GM23338 (cell line): Measurements from ENCODE around the gene KPNA2. TPM values are rescaled to one million over a fixed set of nuclear protein-coding genes. Genes with fewer than 3 reads are reported as not detected.

ENCODE experiments used
- ATAC-seq: fragments of 200-7000 bp; cut with Tn5 transposase; 3 replicates; pipeline ENCODE4 v1.9.1; 2020
- DNase-seq: peaks from one replicate; pipeline ENCODE4 v3.0.0-alpha.2; 2015; ENCODE audit warnings: low spot score
- H2AFZ ChIP-seq: fragments of 200-600 bp; sonication (generic); 2 replicates; pipeline ENCODE4 v1.8.0; 2016; ENCODE audit warnings: antibody characterized with exemption, mild to moderate bottlenecking, moderate library complexity
- H3F3A ChIP-seq: fragments of 200-600 bp; sonication (generic); replicated peaks from 2 replicates; pipeline ENCODE4 v1.8.0; 2017; ENCODE audit warnings: antibody characterized with exemption, mixed run types, low read depth
- H3K27ac ChIP-seq: fragments of 200-600 bp; sonication (generic); 2 replicates; pipeline ENCODE4 v1.6.1; 2016; ENCODE audit warnings: low read depth
- H3K27me3 ChIP-seq: fragments of 200-600 bp; sonication (generic); 2 replicates; pipeline ENCODE4 v1.8.0; 2016; ENCODE audit warnings: mild to moderate bottlenecking, mixed run types, moderate library complexity; ENCODE audit not compliant: insufficient read depth
- H3K36me3 ChIP-seq: fragments of 200-600 bp; sonication (generic); 2 replicates; pipeline ENCODE4 v1.8.0; 2016; ENCODE audit warnings: mild to moderate bottlenecking; ENCODE audit not compliant: insufficient read depth
- H3K4me1 ChIP-seq: fragments of 200-600 bp; sonication (generic); 2 replicates; pipeline ENCODE4 v1.8.0; 2016; ENCODE audit warnings: mild to moderate bottlenecking, moderate library complexity; ENCODE audit not compliant: insufficient read depth
- H3K4me2 ChIP-seq: fragments of 200-600 bp; sonication (generic); 2 replicates; pipeline ENCODE4 v1.7.1; 2017; ENCODE audit warnings: mixed run types
- H3K4me3 ChIP-seq: fragments of 200-600 bp; sonication (generic); 2 replicates; pipeline ENCODE4 v1.6.1; 2016; ENCODE audit warnings: mixed run types
- H3K79me2 ChIP-seq: fragments of 200-600 bp; sonication (generic); replicated peaks from 2 replicates; pipeline ENCODE4 v1.8.0; 2017; ENCODE audit warnings: mild to moderate bottlenecking; ENCODE audit not compliant: insufficient read depth
- H3K9me2 ChIP-seq: fragments of 200-600 bp; sonication (generic); 2 replicates; pipeline ENCODE4 v1.8.0; 2017; ENCODE audit not compliant: insufficient read depth
- H4K20me1 ChIP-seq: fragments of 200-600 bp; sonication (generic); replicated peaks from 2 replicates; pipeline ENCODE4 v1.8.0; 2017; ENCODE audit warnings: mild to moderate bottlenecking; ENCODE audit not compliant: insufficient read depth
- H3K27ac Mint-ChIP-seq: 2 replicates; pipeline ENCODE4 v1.8.0; 2020; ENCODE audit warnings: inconsistent platforms, mild to moderate bottlenecking, moderate library complexity, mixed read lengths
- H3K27me3 Mint-ChIP-seq: 3 replicates; pipeline ENCODE4 v1.8.0; 2022; ENCODE audit warnings: low read depth, mild to moderate bottlenecking, moderate library complexity, mixed read lengths, inconsistent platforms; ENCODE audit not compliant: insufficient read depth, poor library complexity
- H3K36me3 Mint-ChIP-seq: 3 replicates; pipeline ENCODE4 v1.8.0; 2021; ENCODE audit warnings: low read depth, mild to moderate bottlenecking, inconsistent platforms, moderate library complexity, mixed read lengths
- H3K4me1 Mint-ChIP-seq: 3 replicates; pipeline ENCODE4 v1.8.0; 2020; ENCODE audit warnings: mild to moderate bottlenecking, inconsistent platforms, mixed read lengths
- H3K4me3 Mint-ChIP-seq: 3 replicates; pipeline ENCODE4 v1.8.0; 2021; ENCODE audit warnings: moderate library complexity, mild to moderate bottlenecking, inconsistent platforms, mixed read lengths
- H3K9me3 Mint-ChIP-seq: 3 replicates; pipeline ENCODE4 v1.8.0; 2020; ENCODE audit warnings: moderate library complexity, mild to moderate bottlenecking, inconsistent platforms, mixed read lengths
- CREB1 ChIP-seq: fragments of 250-450 bp; sonication (Bioruptor Pico); IDR thresholded peaks from 2 replicates; pipeline ENCODE4 v1.5.0; 2020; ENCODE audit warnings: low read depth, mild to moderate bottlenecking, moderate library complexity
- EZH2 ChIP-seq: fragments of 200-600 bp; sonication (generic); IDR thresholded peaks from one replicate; pipeline ENCODE4 v1.8.0; 2017; ENCODE audit warnings: antibody characterized with exemption, mild to moderate bottlenecking, low read depth; ENCODE audit not compliant: unreplicated experiment
- EZH2phosphoT487 ChIP-seq: fragments of 200-600 bp; sonication (generic); IDR thresholded peaks from one replicate; pipeline ENCODE4 v1.8.1; 2018; ENCODE audit warnings: antibody characterized with exemption; ENCODE audit not compliant: unreplicated experiment
- JUNB ChIP-seq: IDR thresholded peaks from one replicate; pipeline ENCODE4 v1.6.1; 2016; ENCODE audit warnings: antibody characterized with exemption; ENCODE audit not compliant: unreplicated experiment
- POLR2AphosphoS5 ChIP-seq: IDR thresholded peaks from 2 replicates; pipeline ENCODE4 v1.6.1; 2016; ENCODE audit warnings: antibody characterized with exemption, low read depth
- ZNF114 ChIP-seq: fragments of 250-450 bp; sonication (Bioruptor Pico); IDR thresholded peaks from 2 replicates; pipeline ENCODE4 v1.5.0; 2020; ENCODE audit warnings: mild to moderate bottlenecking, moderate library complexity
- ZNF331 ChIP-seq: fragments of 250-450 bp; sonication (Bioruptor Pico); IDR thresholded peaks from 2 replicates; pipeline ENCODE4 v1.5.0; 2020; ENCODE audit warnings: low read depth, mild to moderate bottlenecking, moderate library complexity
- polyA plus RNA-seq: library from polyadenylated mRNA; unstranded; fragments of >200 nt; fragmentation: Nextera tagmentation; extraction: Ambion mirVana; gene quantifications from 2 replicates; pipeline ENCODE4 v1.2.1, GENCODE V29; 2016
- total RNA-seq: library from RNA; depleted of rRNA; stranded (reverse); fragments of >200 nt; shearing (Covaris generic); gene quantifications from 2 replicates; pipeline ENCODE4 v1.2.3, GENCODE V29; 2014
- TF ChIP-seq, protein P1 (sequence below): fragments of 250-450 bp; sonication (Bioruptor Pico); IDR thresholded peaks from 2 replicates; pipeline ENCODE4 v1.5.0; 2020; ENCODE audit warnings: mild to moderate bottlenecking, moderate library complexity
- TF ChIP-seq, protein P2 (sequence below): IDR thresholded peaks from 2 replicates; pipeline ENCODE4 v1.6.1; 2016; ENCODE audit warnings: antibody characterized with exemption

Gene KPNA2
- total and polyA plus RNA-seq, 2 experiments from 2014 or later: 375 to 442 TPM

DNA sequence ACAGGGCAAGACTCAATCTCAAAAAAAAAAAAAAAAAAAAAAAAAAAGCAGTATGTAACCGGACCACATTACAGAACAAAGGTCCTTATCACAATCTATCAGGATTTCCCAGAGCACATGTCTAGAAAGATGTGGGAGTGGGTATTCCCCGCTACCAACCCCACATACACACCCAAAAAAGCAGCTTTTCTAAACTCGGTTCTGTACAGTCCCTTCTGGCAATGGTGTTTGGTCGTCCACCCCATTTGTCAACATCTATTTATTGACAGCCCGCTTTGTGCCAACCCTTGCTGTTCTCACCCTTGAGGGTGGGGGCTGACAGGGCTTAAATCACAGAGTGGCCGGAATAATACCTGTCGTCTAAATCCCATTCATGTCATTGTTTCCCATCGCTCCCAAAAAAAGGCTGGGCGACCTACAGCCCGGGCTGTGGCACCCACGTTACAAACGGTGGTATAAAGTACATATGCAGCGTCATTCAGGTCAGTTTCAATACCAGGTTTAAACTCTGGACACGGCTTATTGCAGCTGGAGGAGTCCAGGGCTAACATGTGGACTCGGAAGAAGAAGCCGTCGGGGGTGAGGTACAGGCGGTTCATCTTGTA, 42.9 kb upstream of the KPNA2 start:
- ATAC-seq: no peak
- peaks cover 13% of the 10 kb centered on the region for H3K36me3 Mint-ChIP-seq
- peak overlapping the region; percentile 98 for H3K4me3 Mint-ChIP-seq
- DNase-seq: peak; percentile 20
- peak overlapping the region; percentile 96 for H2AFZ ChIP-seq
- no peaks in the 10 kb centered on the region for H3K9me3 Mint-ChIP-seq
- H3K27ac Mint-ChIP-seq: peak overlapping the region; percentile 90
- no peaks in the 10 kb centered on the region for H3K36me3 ChIP-seq
- peak overlapping the region; percentile 92 for H3K4me3 ChIP-seq
- no peaks in the 10 kb centered on the region for H3K79me2 ChIP-seq
- TF ChIP-seq JUNB: no peak
- TF ChIP-seq ZNF331 (CRISPR knock-in tag): no peak
- TF ChIP-seq, protein P1, sequence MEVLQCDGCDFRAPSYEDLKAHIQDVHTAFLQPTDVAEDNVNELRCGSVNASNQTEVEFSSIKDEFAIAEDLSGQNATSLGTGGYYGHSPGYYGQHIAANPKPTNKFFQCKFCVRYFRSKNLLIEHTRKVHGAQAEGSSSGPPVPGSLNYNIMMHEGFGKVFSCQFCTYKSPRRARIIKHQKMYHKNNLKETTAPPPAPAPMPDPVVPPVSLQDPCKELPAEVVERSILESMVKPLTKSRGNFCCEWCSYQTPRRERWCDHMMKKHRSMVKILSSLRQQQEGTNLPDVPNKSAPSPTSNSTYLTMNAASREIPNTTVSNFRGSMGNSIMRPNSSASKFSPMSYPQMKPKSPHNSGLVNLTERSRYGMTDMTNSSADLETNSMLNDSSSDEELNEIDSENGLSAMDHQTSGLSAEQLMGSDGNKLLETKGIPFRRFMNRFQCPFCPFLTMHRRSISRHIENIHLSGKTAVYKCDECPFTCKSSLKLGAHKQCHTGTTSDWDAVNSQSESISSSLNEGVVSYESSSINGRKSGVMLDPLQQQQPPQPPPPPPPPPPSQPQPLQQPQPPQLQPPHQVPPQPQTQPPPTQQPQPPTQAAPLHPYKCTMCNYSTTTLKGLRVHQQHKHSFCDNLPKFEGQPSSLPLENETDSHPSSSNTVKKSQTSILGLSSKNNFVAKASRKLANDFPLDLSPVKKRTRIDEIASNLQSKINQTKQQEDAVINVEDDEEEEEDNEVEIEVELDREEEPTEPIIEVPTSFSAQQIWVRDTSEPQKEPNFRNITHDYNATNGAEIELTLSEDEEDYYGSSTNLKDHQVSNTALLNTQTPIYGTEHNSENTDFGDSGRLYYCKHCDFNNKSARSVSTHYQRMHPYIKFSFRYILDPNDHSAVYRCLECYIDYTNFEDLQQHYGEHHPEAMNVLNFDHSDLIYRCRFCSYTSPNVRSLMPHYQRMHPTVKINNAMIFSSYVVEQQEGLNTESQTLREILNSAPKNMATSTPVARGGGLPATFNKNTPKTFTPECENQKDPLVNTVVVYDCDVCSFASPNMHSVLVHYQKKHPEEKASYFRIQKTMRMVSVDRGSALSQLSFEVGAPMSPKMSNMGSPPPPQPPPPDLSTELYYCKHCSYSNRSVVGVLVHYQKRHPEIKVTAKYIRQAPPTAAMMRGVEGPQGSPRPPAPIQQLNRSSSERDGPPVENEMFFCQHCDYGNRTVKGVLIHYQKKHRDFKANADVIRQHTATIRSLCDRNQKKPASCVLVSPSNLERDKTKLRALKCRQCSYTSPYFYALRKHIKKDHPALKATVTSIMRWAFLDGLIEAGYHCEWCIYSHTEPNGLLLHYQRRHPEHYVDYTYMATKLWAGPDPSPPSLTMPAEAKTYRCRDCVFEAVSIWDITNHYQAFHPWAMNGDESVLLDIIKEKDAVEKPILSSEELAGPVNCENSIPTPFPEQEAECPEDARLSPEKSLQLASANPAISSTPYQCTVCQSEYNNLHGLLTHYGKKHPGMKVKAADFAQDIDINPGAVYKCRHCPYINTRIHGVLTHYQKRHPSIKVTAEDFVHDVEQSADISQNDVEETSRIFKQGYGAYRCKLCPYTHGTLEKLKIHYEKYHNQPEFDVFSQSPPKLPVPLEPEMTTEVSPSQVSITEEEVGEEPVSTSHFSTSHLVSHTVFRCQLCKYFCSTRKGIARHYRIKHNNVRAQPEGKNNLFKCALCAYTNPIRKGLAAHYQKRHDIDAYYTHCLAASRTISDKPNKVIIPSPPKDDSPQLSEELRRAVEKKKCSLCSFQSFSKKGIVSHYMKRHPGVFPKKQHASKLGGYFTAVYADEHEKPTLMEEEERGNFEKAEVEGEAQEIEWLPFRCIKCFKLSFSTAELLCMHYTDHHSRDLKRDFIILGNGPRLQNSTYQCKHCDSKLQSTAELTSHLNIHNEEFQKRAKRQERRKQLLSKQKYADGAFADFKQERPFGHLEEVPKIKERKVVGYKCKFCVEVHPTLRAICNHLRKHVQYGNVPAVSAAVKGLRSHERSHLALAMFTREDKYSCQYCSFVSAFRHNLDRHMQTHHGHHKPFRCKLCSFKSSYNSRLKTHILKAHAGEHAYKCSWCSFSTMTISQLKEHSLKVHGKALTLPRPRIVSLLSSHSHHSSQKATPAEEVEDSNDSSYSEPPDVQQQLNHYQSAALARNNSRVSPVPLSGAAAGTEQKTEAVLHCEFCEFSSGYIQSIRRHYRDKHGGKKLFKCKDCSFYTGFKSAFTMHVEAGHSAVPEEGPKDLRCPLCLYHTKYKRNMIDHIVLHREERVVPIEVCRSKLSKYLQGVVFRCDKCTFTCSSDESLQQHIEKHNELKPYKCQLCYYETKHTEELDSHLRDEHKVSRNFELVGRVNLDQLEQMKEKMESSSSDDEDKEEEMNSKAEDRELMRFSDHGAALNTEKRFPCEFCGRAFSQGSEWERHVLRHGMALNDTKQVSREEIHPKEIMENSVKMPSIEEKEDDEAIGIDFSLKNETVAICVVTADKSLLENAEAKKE (CRISPR knock-in tag): no peak
- TF ChIP-seq, protein P2, sequence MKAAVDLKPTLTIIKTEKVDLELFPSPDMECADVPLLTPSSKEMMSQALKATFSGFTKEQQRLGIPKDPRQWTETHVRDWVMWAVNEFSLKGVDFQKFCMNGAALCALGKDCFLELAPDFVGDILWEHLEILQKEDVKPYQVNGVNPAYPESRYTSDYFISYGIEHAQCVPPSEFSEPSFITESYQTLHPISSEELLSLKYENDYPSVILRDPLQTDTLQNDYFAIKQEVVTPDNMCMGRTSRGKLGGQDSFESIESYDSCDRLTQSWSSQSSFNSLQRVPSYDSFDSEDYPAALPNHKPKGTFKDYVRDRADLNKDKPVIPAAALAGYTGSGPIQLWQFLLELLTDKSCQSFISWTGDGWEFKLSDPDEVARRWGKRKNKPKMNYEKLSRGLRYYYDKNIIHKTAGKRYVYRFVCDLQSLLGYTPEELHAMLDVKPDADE: no peak
- TF ChIP-seq EZH2phosphoT487: no peak
- TF ChIP-seq EZH2: no peak
- no peak for TF ChIP-seq ZNF114
- TF ChIP-seq CREB1 (CRISPR knock-in tag): no peak
- no peak for TF ChIP-seq POLR2AphosphoS5
- peaks cover 25% of the 10 kb centered on the region for H3K27me3 Mint-ChIP-seq
- H3K9me2 ChIP-seq: no peaks in the 10 kb centered on the region
- peaks cover 40% of the 10 kb centered on the region for H3K27me3 ChIP-seq
- H4K20me1 ChIP-seq: no peaks in the 10 kb centered on the region; the same call in 1 of the 2 replicates
- peak overlapping the region; percentile 85; the same call in 1 of the 2 replicates for H3K27ac ChIP-seq
- H3K4me1 Mint-ChIP-seq: peaks cover 18% of the 10 kb centered on the region
- H3K4me2 ChIP-seq: peak overlapping the region; percentile 97
- peaks cover 13% of the 10 kb centered on the region for H3F3A ChIP-seq
- peaks cover 14% of the 10 kb centered on the region for H3K4me1 ChIP-seq
